Endothelial cell of umbilical vein (primary cell): ENCODE data around the gene BHLHA15. TPM values are rescaled to one million over a fixed set of nuclear protein-coding genes. Genes with fewer than 3 reads are reported as not detected.

Experiments used
- BruUV-seq: library from RNA; stranded (reverse); fragments of 400-500 nt; replicated peaks from 2 replicates; lab custom pipeline; 2021; lab: Mats Ljungman, UMichigan
- CTCF ChIA-PET: fragments of 300-600, 350-600 bp; sonication (Branson Sonifier 250); formaldehyde crosslinking; loops from one replicate; lab custom pipeline; 2021; ENCODE audit warnings: antibody characterized with exemption, inconsistent platforms; lab: Charles Lee
- POLR2A ChIA-PET: fragments of 300-600, 350-600 bp; sonication (Branson Sonifier 250); formaldehyde crosslinking; loops from one replicate; lab custom pipeline; 2021; ENCODE audit warnings: antibody characterized with exemption, inconsistent platforms; lab: Charles Lee
- DNase-seq: peaks from one replicate; pipeline ENCODE4 v3.0.0-alpha.2; 2011; ENCODE audit warnings: low read depth, low spot score
- FAIRE-seq: peaks from 2 replicates; lab custom pipeline; 2011; peaks lifted over from hg19 to GRCh38; lab: Jason Lieb, UNC
- H2AFZ ChIP-seq: 2 replicates; pipeline ENCODE4 v1.6.0; 2012; ENCODE audit warnings: low read depth, low read length, control low read depth, inconsistent platforms
- H3K27ac ChIP-seq: 2 replicates; pipeline ENCODE4 v1.5.1; 2011; ENCODE audit warnings: low read depth, mild to moderate bottlenecking, control low read depth, low read length, moderate library complexity; ENCODE audit not compliant: insufficient read depth
- H3K27me3 ChIP-seq, 2 experiments: 2 replicates each; pipeline versions ENCODE4 v1.6.0 to v1.6.1; 2011; ENCODE audit warnings: low read length in 2 of 2, mixed read lengths in 1 of 2; ENCODE audit not compliant: control insufficient read depth in 2 of 2, insufficient read depth in 2 of 2
- H3K36me3 ChIP-seq, 2 experiments: 2 replicates in 1 of 2; 3 replicates in 1 of 2; pipeline ENCODE4 v1.5.1; 2011; ENCODE audit warnings: low read length in 2 of 2, mild to moderate bottlenecking in 1 of 2, moderate library complexity in 1 of 2; ENCODE audit not compliant: control insufficient read depth in 2 of 2, insufficient read depth in 2 of 2; ENCODE audit errors: extremely low read depth in 1 of 2
- H3K4me1 ChIP-seq: 3 replicates; pipeline ENCODE4 v1.5.1; 2011; ENCODE audit warnings: mild to moderate bottlenecking, low read length; ENCODE audit not compliant: control insufficient read depth, insufficient read depth; ENCODE audit errors: extremely low read depth
- H3K4me2 ChIP-seq: 2 replicates; pipeline ENCODE4 v1.6.1; 2011; ENCODE audit warnings: low read length, control low read depth, mixed read lengths; ENCODE audit not compliant: insufficient read depth
- H3K4me3 ChIP-seq, 3 experiments: fragments of 200-600 bp in 1 of 3; sonication (generic), shearing (Covaris generic) in 1 of 3; replicated peaks in 1 of 3; 2 replicates each; pipeline ENCODE4 v1.5.1; 2011 to 2016; ENCODE audit warnings: control low read depth in 3 of 3, low read length in 3 of 3, mild to moderate bottlenecking in 2 of 3, inconsistent platforms in 1 of 3, low read depth in 1 of 3, moderate library complexity in 1 of 3; ENCODE audit not compliant: insufficient read depth in 1 of 3
- H3K79me2 ChIP-seq: 2 replicates; pipeline ENCODE4 v1.6.0; 2012; ENCODE audit warnings: low read length, inconsistent platforms; ENCODE audit not compliant: control insufficient read depth, insufficient read depth
- H3K9ac ChIP-seq: replicated peaks from 2 replicates; pipeline ENCODE3; 2011; ENCODE audit warnings: low read length, control low read depth; ENCODE audit not compliant: insufficient read depth; ENCODE audit errors: extremely low read depth
- H3K9me1 ChIP-seq: replicated peaks from 3 replicates; pipeline ENCODE4 v1.6.0; 2011; ENCODE audit warnings: mild to moderate bottlenecking, low read length; ENCODE audit not compliant: control insufficient read depth, insufficient read depth; ENCODE audit errors: extremely low read depth
- H3K9me3 ChIP-seq: replicated peaks from 2 replicates; pipeline ENCODE4 v1.5.1; 2012; ENCODE audit warnings: low read length, inconsistent platforms; ENCODE audit not compliant: control insufficient read depth, insufficient read depth
- H4K20me1 ChIP-seq: replicated peaks from 2 replicates; pipeline ENCODE3; 2011; ENCODE audit warnings: mild to moderate bottlenecking, low read length; ENCODE audit not compliant: control insufficient read depth, insufficient read depth; ENCODE audit errors: extremely low read depth
- EZH2 ChIP-seq: IDR thresholded peaks from 2 replicates; pipeline ENCODE4 v1.6.1; 2012; ENCODE audit warnings: borderline replicate concordance, low read depth, mild to moderate bottlenecking, moderate library complexity, low read length, inconsistent platforms; ENCODE audit not compliant: severe bottlenecking
- FOS ChIP-seq: IDR thresholded peaks from 2 replicates; pipeline ENCODE4 v1.6.1; 2011; ENCODE audit warnings: mild to moderate bottlenecking, low read length, moderate library complexity, borderline replicate concordance; ENCODE audit not compliant: insufficient read depth
- GATA2 ChIP-seq: IDR thresholded peaks from 2 replicates; pipeline ENCODE4 v1.7.0; 2011; ENCODE audit warnings: low read depth, mild to moderate bottlenecking, moderate library complexity, mixed read lengths, low read length; ENCODE audit not compliant: insufficient read length, insufficient read depth
- JUN ChIP-seq: IDR thresholded peaks from 2 replicates; pipeline ENCODE4 v1.6.1; 2011; ENCODE audit warnings: borderline replicate concordance, low read depth; ENCODE audit not compliant: insufficient read length, insufficient read depth
- MYC ChIP-seq: IDR thresholded peaks from one replicate; pipeline ENCODE4 v1.6.1; 2011; ENCODE audit warnings: mild to moderate bottlenecking, low read depth, low read length
- POLR2A ChIP-seq: IDR thresholded peaks from 2 replicates; pipeline ENCODE4 v1.6.1; 2012; ENCODE audit warnings: low read depth, mild to moderate bottlenecking, control low read depth, low read length
- POLR2AphosphoS5 ChIP-seq: IDR thresholded peaks from 2 replicates; pipeline ENCODE4 v1.6.1; 2012; ENCODE audit warnings: low read depth, mild to moderate bottlenecking, control low read depth, low read length, moderate library complexity; ENCODE audit not compliant: insufficient read depth
- dilution Hi-C: fragments of 300-500 bp; cut with MboI; formaldehyde crosslinking; loops from one replicate; pipeline ENCODE4 v1.15.0; 2019; ENCODE audit warnings: low sequenced_read_pairs; ENCODE audit not compliant: extremely low pct_ligation_motif_present
- intact Hi-C: fragments of 100-400 bp; cut with micrococcal nuclease; formaldehyde crosslinking; loops from one replicate; pipeline ENCODE4 v1.10.0; 2022
- polyA plus RNA-seq, 4 experiments: library from polyadenylated mRNA; depleted of rRNA in 3 of 4; stranded (reverse) in 3 of 4; unstranded in 1 of 4; fragments of >200 nt; gene quantifications; 2 replicates each; pipeline versions ENCODE4 v1.2.1 to v1.2.3, GENCODE V29; 2011 to 2012; ENCODE audit warnings: missing spikeins in 1 of 4
- total RNA-seq: library from RNA; stranded (reverse); gene quantifications from 2 replicates; pipeline ENCODE4 v1.2.3, GENCODE V29; 2021
- TF ChIP-seq, protein P1 (sequence below), 2 donors: IDR thresholded peaks; 1 replicate in 1 of 2; 2 replicates in 1 of 2; pipeline ENCODE4 v1.5.1; 2011; ENCODE audit warnings: low read length in 2 of 2, mild to moderate bottlenecking in 2 of 2, moderate library complexity in 2 of 2, control low read depth in 1 of 2, inconsistent platforms in 1 of 2, low read depth in 1 of 2; ENCODE audit not compliant: insufficient read depth in 1 of 2; ENCODE audit errors: extremely low read depth in 1 of 2
- TF ChIP-seq, protein P2 (sequence below): IDR thresholded peaks from 2 replicates; pipeline ENCODE4 v1.6.1; 2011; ENCODE audit not compliant: insufficient read depth, insufficient read length

The BHLHA15 gene
- total and polyA plus RNA-seq, 2 donors (not counting 3 experiments of a cell fraction or from before 2014, with no cell fraction given) = 0.81 to 1.2 TPM

DNA sequence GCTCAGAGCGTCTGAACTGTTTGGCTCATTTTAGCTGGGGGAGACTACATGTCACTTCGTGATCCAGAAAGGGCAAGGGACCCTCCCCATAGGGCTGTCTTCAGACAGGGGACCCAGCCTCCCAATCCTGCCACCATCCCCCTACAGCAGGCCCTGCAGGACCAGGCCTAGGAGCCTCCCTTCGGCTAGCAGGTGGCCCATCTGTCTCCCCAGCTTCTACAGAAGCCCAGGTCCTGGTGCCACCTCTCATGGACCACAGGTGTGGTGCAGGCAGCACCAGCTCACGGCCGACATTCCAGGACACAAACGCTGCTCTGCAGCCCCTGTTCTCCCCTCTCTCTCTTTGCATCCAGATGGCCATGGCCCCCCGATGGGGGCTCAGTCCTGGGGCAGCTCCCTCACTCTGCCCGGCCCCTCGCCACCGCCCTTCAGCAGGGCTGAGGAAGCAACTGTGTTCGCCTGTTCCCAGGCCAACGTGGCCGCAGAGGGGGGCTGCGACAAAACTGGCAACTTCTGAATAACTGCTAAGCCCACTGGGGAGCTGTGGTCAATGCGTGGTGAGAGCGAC, 30.5 kb downstream of the BHLHA15 start:
- Histone ChIP-seq H3K4me2 (no peak overlapping the region), H3K9me1 (no peaks in the 10 kb centered on the region), H3K27ac (no peak overlapping the region), H3K9ac (no peak overlapping the region), H3K36me3 (peaks cover 8 to 30% of the 10 kb centered on the region in 2 experiments), H3K27me3 (no peaks in the 10 kb centered on the region), H3K4me1 (peaks cover 12% of the 10 kb centered on the region), H4K20me1 (no peaks in the 10 kb centered on the region), H3K79me2 (peaks cover 5% of the 10 kb centered on the region), H3K9me3 (no peaks in the 10 kb centered on the region), H3K4me3 (no peak overlapping the region), H2AFZ (no peak overlapping the region)
- TF ChIP-seq, protein P1, sequence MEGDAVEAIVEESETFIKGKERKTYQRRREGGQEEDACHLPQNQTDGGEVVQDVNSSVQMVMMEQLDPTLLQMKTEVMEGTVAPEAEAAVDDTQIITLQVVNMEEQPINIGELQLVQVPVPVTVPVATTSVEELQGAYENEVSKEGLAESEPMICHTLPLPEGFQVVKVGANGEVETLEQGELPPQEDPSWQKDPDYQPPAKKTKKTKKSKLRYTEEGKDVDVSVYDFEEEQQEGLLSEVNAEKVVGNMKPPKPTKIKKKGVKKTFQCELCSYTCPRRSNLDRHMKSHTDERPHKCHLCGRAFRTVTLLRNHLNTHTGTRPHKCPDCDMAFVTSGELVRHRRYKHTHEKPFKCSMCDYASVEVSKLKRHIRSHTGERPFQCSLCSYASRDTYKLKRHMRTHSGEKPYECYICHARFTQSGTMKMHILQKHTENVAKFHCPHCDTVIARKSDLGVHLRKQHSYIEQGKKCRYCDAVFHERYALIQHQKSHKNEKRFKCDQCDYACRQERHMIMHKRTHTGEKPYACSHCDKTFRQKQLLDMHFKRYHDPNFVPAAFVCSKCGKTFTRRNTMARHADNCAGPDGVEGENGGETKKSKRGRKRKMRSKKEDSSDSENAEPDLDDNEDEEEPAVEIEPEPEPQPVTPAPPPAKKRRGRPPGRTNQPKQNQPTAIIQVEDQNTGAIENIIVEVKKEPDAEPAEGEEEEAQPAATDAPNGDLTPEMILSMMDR (IDR thresholded peaks at IDR 0.05; ENCODE audit: extremely low read depth in 1 of 2, insufficient read depth in 1 of 2, low read depth in 1 of 2, low read length in 2 of 2) = no peak
- TF ChIP-seq POLR2AphosphoS5 (no peak), POLR2A (no peak), EZH2 (no peak), JUN (no peak), GATA2 (no peak), MYC (no peak), FOS (no peak)
- TF ChIP-seq, protein P2, sequence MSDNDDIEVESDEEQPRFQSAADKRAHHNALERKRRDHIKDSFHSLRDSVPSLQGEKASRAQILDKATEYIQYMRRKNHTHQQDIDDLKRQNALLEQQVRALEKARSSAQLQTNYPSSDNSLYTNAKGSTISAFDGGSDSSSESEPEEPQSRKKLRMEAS = no peak
- no TSS peak for BruUV-seq
- DNase-seq (no peak), FAIRE-seq (no peak)
- POLR2A ChIA-PET = no interaction called here
- intact Hi-C loops = loop anchor here (1.0 kb wide), 3 partner anchors 73 to 220 kb away; partner anchors contain the start of gene LMTK2
- CTCF ChIA-PET = interaction anchor here (1.0 to 1.1 kb wide), 2 partner anchors 25 to 221 kb away, joined by 3 to 4 read pairs; no protein-coding TSS in a partner anchor
- dilution Hi-C loops = no loop called here
